HTERT RPE-1 (cell line): ENCODE measurements around the gene CREG2.

ENCODE experiments used
- in situ Hi-C: fragments of 300-500 bp; cut with MboI; formaldehyde crosslinking; loops from 4 replicates; pipeline ENCODE4 v1.14.3; 2020; ENCODE audit warnings: low sequenced_read_pairs

Gene CREG2

DNA sequence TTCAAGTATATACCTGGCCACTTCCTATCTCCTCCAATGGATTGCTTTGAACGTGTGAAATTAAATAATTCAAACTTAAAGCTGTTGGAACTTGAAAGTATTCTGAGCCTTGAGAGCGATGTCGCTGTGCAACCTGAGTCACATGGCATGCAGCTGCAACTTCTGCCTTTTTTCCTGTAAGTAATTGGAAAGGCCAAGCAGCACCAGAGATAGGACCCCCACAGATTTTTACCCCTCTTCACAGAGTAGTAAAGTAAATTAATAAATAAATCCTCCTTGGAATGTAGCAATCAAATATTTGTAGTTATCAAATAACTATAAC lies 75.6 kb downstream of the CREG2 start:
- in situ Hi-C loops: no loop called here

DNA sequence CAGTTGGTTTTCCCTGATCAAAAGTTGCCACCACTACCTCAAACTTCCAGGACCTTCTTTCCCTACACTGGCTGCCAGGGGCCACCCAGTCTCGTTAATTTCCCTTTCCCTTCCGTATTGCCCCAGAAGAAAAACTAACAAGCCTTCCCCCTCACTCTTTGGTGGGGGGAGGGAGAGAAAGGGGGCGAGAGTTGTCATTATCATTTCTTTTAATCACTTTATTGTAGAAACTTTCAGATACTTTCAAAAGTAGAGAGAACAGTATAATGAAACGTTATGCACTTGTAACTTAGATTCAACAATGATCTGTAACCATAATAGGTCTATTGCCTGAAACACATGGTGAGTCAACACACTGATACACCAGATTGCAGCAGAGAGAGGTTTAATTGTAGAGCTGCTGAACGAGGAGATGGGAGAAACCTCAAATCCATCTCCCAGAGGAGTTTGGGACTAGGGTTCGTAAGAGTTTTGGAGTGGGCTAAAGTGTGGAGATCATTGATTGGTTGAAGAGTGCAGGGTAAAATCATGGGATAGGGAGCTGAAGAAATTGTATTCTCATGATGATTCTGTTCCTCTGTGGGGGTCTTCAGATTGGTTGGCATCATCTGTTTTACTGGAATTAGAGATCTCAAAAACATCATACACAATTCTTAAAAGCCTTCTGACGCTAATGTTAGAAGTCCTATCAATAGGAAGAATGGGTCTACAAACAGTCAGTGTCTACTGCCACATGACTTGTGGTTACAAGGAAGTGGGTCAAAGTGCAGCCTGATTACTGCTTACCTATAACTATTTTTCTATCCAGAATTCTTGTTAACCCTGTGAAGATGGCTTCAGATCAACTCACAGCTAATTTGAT lies 76.2 kb downstream of the CREG2 start:
- in situ Hi-C loops: no loop called here

DNA sequence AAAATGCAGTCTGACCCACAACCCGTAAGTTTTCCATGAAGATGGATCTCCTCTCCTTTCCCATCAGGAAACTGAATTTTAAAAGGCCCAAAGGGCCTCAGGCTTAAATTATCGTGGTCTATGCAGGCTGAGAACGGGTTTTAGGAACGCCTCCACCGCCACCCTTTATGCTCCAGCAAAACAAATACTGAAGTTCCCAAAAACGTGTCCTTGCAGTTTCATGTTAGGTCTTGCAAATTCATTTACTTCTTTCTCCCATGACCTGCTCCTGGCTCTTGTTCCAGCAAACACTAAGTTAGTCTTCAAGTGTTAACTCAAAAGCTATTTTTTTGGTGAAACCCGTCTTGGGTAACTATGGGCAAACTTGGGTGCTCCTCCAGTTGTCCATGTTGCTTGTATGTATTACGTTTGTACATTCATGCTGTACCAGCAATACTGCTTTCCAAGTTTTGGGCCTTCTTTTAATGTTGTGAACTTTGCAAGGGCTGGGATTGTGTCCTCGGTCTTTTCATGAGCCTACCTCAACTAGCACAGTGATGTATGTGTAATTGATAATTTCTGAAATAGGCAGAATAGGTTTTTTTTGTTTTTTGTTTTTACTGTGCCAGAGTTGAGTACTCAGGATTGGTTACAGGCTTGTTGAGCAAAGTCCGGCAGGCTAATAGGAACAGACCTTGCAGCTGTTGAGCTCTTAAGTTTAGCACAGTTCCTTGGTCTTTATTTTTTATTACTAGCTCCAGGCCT lies 77.0 kb downstream of the CREG2 start:
- in situ Hi-C loops: no loop called here

DNA sequence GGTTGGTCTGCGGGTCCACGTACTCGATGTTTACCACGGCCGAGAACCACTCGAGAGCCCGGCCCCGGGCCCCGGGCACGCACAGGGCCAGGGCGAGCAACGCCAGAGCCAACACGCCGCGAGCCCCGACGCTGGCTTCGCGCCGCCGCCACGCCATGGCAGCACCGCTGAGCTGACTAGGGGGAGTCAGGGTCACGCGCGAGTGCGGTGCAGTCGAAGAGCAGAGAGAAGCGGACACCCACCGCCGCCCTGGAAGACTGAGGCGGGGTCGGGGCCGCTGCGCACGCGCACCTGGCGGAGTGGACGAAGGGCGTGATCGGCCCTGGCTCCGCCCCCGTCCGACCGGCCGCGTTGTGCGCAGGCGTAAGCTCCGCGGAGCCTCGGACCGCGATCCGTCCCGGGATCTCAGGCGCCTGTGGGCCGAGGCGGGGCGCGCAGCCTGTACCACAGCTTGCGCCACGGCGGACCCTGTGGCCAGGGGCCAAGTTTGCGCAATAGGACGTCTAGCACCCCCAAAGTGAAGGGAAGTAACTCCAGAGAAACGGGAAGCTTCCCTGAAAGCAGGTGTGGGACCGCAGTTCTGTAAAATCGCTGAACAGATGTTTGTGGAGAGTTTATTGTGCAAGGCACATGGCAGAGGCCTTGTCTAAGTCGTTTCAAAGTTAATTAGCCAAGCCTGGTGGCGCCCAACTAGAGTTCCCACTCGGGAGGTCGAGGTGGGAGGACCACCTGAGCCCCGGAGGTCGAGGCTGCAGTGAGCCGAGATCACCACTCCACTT lies 78.7 kb downstream of the CREG2 start, which contains the start of gene RNF149:
Gene RNF149, minus strand, starts transcription at position 270 of the 779 bp plus-strand sequence. Its CDS starts 113 bp downstream, at position 157.
- in situ Hi-C loops: no loop called here

DNA sequence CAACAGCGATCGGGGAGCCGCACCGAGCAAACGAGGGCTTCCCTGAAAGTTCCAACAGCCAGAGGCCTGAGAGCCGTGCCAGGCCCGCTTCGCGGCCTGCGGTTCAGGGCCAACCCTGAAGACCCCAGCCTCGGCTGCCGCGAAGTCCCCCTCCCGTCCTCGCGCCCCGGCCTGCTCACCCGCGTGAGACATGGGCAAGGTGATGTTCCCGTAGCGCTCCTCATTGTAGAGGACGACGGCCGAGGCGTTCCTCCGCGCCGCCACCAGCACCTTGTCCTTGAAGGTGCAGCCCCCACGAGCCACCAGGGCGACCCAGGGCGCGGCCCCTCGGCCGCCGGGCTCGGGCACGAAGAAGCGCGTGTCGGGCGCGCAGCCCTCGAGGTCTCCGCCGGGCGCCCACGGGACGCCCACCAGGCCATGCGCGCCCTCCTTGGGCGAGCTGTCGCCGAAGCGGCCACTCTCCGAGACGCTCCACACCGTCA lies 79.3 kb downstream of the CREG2 start:
- in situ Hi-C loops: no loop called here

DNA sequence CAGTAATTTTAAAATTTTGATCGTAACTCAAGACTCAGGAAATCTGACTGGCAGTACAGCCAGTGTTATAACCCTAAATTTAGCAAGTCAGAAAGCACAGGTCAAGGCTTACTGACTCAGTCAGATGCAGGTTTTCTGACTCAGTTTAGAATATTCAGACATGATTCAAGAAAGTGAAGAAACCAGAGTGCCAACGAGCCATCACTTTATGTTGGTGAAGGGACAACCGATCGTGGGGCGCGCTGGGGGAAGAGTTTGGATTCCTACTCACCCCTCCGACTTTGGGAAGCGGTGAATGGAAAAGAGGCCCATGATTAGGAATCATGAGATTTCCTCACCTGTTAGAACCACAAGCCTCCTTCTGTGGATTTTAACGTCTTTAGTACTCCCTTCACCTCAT lies 79.8 kb downstream of the CREG2 start:
- in situ Hi-C loops: no loop called here

DNA sequence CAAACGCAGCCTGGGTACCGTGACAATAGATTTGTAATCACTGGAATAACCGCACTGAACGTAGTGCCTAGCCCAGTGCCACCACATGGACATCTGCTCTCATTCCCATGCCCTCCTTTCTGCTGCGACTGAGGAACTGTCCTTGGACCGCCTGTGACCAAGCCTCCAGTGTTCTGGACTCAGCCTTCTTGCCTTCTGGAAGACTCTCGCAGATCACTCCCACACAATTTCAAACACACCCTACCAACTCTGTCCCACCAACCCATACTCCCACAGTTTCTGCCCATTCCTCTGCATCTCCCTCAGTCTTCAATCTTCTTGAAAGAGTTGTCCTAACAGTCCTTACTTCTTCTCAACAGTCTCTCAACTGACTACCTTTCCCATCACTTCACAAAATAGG lies 80.9 kb downstream of the CREG2 start:
- in situ Hi-C loops: no loop called here

DNA sequence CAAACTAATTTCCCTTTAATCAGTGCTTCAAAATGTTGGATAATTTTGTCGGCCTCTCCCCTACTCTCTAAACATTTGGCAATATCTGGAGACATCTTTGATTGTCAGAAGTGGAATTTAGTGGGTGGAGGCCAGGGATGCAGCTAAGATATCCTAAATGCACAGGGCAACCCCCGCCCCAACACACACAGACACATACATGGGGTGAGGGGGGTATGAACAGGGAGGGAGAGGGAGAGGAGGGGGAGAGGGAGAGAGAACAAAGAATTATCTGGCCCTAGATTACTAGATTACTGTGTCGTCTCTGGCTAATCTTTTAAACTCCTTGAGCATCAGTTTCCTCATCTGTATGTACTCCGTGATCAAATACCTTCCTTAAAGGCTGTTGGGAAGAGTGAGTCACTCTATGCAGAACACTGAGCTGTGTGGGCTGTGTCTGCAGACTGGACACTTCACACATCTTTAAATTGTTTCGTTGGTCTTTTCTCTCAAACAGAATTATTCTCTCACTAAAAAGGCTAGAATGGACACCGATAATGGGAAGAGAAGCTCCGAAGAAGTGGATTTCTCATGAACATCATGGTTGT lies 81.7 kb downstream of the CREG2 start:
- in situ Hi-C loops: no loop called here

DNA sequence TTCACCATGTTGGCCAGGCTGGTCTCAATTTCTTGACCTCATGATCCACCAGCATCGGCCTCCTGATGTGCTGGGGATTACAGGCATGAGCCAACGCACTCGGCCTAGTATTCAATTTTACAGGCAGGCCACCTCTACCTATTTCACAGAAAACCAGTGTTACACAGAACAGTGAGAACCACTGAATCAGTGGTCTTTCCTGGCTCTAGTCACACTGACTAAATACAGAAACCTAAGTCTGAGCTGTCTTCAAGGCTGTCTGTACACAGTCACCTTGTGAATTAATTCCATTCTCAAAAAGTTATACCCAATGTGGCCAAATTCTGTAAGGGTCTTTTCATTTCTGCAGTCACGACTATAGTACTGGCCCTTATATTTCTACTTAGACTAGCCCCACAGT lies 82.3 kb downstream of the CREG2 start:
- in situ Hi-C loops: no loop called here

DNA sequence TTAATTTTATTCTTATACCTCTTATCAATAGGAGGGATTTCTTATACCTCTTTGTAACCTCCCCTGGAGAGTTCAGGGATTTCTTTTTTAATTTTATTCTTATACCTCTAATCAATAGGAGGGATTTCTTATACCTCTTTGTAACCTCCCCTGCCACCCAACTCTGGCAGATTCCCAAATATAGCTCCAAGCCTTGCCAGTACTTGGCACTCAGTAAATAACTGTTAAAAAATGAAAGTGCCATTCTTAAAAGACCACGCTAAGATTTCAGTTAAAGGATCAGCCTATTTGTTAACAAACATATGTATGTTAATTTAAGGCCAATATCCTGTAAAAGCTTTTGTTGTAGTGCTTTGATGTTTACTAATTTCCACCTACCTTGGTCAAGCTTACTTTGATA lies 83.6 kb downstream of the CREG2 start:
- in situ Hi-C loops: no loop called here

DNA sequence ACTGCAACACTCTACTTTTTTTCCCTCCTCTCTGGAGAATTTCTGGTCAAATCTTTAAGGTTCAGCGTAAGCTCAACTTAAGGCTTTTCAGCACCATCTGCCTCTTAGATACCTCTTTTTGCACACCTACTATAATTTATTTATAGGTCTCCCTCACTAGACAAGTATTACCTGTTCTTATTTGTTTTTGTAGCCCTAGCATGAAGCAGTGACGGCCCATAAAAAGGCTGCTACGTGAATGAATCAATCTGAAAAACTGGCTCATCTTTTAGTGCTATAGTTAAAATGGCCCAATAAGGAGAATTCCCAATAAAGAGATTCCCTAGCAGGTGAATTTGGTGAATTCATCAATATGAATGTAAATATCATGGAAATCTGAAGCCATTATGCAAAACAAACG lies 85.3 kb downstream of the CREG2 start:
- in situ Hi-C loops: no loop called here

DNA sequence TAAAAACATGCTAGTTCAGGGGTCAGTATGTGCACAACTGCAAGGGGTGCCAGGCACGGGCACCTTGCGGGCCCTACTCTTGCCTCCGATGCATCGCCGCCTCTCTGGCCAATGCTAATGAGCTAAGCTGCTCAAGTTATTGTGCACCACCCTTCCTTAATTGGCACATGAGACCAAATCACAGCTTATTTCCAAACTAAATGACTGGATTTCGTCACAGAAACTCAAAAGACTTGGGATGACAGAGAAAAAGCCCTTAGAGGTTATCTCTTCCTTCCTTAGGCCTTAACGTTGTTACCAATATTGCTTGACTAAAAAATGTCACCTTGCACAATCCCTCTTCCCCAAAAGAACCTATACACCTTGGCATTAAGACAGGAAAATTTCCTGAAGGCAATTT lies 86.5 kb downstream of the CREG2 start:
- in situ Hi-C loops: no loop called here

DNA sequence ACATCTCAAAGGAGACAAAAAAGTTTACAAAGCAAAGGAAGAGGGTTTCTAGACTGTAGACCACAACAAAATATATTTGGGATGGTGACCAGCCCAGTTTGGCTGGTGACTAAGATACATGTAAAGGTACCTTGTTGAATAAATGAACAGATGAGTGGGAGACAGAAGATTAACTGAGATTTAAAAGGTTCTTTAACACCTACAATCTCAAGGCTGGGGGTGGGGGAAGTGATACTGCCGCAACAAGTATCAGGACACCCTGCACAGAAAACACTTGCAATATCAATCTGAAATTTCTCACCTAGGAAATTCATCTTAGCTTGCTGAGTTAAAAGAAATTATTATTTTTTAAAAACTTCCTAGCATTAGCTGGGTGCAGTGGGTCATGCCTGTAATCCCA lies 87.1 kb downstream of the CREG2 start:
- in situ Hi-C loops: no loop called here

DNA sequence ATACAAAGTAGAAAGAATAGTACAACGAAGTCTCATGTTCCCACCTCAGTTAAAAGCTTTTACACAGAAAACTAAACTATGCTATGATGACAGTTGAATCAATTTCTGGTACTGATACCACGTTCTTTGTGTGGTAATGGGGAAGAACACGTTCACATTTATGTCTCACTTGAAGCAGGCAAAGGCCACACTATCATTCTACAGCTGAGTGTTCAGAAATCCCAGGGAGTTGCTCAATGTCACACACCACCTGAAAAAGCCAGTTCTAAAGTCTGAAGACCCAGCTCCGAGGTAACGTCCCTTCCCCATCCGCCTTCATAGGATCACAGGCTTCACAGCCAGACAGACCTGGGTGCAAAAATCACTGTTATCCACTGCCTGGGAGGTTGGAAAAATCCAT lies 87.7 kb downstream of the CREG2 start:
- in situ Hi-C loops: no loop called here

DNA sequence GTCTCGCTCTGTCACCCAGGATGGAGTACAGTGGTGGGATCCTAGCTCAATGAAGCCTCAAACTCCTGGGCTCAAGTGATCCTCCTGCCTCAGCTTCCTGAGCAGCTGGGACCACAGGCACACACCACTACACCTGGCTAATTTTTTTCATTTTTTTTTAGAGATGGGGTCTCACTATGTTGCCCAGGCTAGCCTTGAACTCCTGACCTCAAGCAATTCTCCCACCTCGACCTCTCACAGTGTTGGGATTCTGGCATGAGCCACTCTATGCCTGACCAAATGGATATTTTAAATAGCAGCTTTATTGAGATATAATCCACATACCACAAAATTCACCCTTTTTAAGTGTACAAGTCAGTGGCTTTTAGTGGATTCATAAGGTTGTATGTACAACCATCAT lies 89.9 kb downstream of the CREG2 start:
- in situ Hi-C loops: no loop called here

DNA sequence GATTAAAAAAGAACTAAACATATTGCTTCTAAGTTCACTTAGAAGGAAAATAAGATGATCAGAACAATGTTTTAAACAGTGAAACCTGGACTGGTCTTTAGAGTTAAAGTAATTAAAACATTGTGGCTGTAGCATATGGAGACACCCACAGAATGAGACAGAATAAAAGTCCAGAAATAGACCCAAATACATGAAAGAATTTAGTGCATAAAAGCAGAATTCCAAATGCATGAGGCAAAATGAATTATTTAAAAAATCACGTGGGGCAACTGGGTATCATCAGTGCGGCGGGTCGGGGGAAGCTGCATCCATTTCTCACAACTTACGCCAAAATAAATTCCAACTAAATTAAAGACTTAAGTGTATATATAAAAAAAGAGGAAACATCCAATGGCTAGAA lies 90.9 kb downstream of the CREG2 start:
- in situ Hi-C loops: no loop called here

DNA sequence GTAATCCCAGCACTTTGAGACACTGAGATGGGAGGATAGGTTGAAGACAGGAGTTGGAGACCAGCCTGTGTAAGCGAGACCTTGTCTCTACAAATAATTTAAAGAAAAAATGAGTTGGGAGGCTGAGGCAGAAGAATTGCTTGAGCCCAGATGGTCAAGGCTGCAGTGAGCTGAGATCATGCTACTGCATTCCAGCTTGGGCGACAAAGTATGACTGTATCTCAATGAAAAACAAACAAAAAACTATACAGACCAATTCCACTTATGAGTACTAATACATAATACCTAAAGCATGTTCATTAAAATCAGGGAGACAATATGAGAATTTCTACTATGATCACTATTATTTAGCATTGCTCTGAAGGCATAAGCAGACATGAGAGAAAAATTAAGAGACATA lies 91.4 kb downstream of the CREG2 start:
- in situ Hi-C loops: no loop called here
